Ishikawa (cell line): Measurements from ENCODE around the gene SH3RF1.

ENCODE experiments used
- CEBPB ChIP-seq: IDR thresholded peaks from 2 replicates; pipeline ENCODE4 v1.6.1; 2012
- CREB1 ChIP-seq: IDR thresholded peaks from 2 replicates; pipeline ENCODE4 v1.6.1; 2012; ENCODE audit warnings: low read depth
- EGR1 ChIP-seq: IDR thresholded peaks from 2 replicates; pipeline ENCODE4 v1.6.1; 2012
- EP300 ChIP-seq: IDR thresholded peaks from 2 replicates; pipeline ENCODE4 v1.6.1; 2012; ENCODE audit warnings: borderline replicate concordance
- FOXM1 ChIP-seq: IDR thresholded peaks from 2 replicates; pipeline ENCODE4 v1.6.1; 2012; ENCODE audit warnings: low read depth, borderline replicate concordance
- NFIC ChIP-seq: IDR thresholded peaks from 2 replicates; pipeline ENCODE4 v1.6.1; 2012
- RAD21 ChIP-seq: IDR thresholded peaks from 2 replicates; pipeline ENCODE4 v1.6.1; 2012; ENCODE audit warnings: low read depth
- TAF1 ChIP-seq: IDR thresholded peaks from 2 replicates; pipeline ENCODE4 v1.6.1; 2012; ENCODE audit warnings: low read depth, mild to moderate bottlenecking
- TCF12 ChIP-seq: IDR thresholded peaks from 2 replicates; pipeline ENCODE4 v1.6.1; 2012; ENCODE audit warnings: low read depth
- TEAD4 ChIP-seq: IDR thresholded peaks from 2 replicates; pipeline ENCODE4 v1.6.1; 2012
- YY1 ChIP-seq: IDR thresholded peaks from 2 replicates; pipeline ENCODE4 v1.6.1; 2012; ENCODE audit warnings: low read depth
- ZBTB7A ChIP-seq: IDR thresholded peaks from 2 replicates; pipeline ENCODE4 v1.6.1; 2012; ENCODE audit warnings: low read depth
- TF ChIP-seq, protein P1 (sequence below): IDR thresholded peaks from 2 replicates; pipeline ENCODE4 v1.6.1; 2012
- TF ChIP-seq, protein P2 (sequence below): IDR thresholded peaks from 2 replicates; pipeline ENCODE4 v1.6.1; 2012; ENCODE audit warnings: low read depth, mild to moderate bottlenecking
- TF ChIP-seq, protein P3 (sequence below): IDR thresholded peaks from 2 replicates; pipeline ENCODE4 v1.6.1; 2012

The SH3RF1 gene

DNA sequence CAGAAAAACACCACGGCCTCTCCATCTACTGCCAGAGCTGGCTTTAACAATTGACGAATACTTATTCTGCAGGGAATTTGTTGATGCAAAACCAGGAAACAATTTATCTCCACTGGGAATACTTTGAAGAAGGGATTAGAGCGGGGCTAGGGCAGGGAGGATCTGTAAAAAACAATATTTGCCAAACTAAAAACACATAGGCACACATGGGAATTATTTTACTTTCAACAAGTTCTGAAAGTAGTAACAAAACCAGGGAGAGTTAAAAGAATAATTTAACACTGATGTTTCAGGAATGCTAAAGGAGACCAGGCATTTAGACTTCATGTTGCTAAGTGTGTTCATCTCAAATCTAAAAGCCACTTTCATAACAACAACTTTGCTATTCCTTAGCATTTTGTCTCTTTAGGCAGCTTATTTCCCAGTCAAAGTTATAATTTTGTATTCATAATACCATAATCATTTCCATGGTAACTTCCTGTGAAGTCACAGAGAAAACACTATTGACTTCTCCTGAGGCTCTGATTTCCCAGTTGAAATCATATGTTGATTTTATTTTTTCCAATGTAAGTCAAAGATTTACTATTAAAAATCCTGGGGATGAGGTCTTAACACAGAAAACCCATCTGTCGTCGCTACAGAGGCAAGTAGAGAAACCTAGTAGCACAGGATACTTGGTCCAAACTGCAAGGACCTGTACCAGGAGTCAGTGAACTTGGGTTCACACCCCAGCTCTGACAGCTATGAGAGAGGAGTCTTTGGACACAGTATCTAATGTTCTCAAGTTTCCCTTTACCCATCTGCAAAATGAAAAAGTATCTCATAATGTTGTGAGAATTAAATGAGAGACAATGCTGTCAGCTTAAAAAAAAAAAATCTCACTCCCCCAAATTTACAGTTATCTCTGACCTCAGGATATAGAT, 69.3 kb downstream of the SH3RF1 start:
- no peak for TF ChIP-seq NFIC
- TF ChIP-seq TCF12, result no peak
- TF ChIP-seq EP300, result no peak
- no peak for TF ChIP-seq TEAD4
- TF ChIP-seq FOXM1, result no peak
- no peak for TF ChIP-seq CEBPB

DNA sequence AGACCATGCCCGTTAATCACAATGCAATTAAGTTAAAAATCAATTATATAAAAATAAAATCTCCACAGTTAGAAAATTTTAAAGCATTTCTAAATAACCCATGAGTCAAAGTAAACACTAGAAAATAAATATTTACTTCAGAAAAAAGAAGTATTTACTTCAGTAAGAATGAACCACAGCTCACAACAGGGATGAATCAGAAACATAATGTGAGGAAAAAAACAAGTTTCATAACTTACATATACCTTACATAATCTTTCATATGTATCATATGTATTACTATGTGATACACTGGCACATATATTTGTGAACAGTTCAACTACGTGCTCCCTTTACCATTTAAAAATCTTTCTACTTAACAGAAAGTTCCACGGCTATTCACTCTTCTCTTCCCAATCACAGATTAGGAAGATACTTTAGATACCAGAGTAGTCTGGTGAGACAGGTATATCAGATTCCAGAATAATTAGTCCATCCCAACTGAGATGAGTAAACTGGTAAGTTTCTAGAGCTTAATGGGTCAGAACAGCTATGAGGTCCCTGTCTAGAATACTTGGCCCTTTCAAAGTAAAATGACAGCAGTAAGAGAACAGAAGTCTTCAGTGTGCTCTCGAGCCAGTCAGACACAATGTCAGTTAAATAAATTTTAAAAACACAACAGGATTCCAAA, 70.3 kb downstream of the SH3RF1 start:
- no peak for TF ChIP-seq ZBTB7A
- TF ChIP-seq TEAD4, result no peak
- TF ChIP-seq TAF1, result no peak
- TF ChIP-seq, protein P1, sequence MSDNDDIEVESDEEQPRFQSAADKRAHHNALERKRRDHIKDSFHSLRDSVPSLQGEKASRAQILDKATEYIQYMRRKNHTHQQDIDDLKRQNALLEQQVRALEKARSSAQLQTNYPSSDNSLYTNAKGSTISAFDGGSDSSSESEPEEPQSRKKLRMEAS, result no peak
- no peak for TF ChIP-seq EGR1
- TF ChIP-seq, protein P2, sequence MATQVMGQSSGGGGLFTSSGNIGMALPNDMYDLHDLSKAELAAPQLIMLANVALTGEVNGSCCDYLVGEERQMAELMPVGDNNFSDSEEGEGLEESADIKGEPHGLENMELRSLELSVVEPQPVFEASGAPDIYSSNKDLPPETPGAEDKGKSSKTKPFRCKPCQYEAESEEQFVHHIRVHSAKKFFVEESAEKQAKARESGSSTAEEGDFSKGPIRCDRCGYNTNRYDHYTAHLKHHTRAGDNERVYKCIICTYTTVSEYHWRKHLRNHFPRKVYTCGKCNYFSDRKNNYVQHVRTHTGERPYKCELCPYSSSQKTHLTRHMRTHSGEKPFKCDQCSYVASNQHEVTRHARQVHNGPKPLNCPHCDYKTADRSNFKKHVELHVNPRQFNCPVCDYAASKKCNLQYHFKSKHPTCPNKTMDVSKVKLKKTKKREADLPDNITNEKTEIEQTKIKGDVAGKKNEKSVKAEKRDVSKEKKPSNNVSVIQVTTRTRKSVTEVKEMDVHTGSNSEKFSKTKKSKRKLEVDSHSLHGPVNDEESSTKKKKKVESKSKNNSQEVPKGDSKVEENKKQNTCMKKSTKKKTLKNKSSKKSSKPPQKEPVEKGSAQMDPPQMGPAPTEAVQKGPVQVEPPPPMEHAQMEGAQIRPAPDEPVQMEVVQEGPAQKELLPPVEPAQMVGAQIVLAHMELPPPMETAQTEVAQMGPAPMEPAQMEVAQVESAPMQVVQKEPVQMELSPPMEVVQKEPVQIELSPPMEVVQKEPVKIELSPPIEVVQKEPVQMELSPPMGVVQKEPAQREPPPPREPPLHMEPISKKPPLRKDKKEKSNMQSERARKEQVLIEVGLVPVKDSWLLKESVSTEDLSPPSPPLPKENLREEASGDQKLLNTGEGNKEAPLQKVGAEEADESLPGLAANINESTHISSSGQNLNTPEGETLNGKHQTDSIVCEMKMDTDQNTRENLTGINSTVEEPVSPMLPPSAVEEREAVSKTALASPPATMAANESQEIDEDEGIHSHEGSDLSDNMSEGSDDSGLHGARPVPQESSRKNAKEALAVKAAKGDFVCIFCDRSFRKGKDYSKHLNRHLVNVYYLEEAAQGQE, result no peak
- TF ChIP-seq FOXM1, result no peak
- no peak for TF ChIP-seq TCF12
- no peak for TF ChIP-seq RAD21
- no peak for TF ChIP-seq EP300
- TF ChIP-seq CEBPB, result no peak

DNA sequence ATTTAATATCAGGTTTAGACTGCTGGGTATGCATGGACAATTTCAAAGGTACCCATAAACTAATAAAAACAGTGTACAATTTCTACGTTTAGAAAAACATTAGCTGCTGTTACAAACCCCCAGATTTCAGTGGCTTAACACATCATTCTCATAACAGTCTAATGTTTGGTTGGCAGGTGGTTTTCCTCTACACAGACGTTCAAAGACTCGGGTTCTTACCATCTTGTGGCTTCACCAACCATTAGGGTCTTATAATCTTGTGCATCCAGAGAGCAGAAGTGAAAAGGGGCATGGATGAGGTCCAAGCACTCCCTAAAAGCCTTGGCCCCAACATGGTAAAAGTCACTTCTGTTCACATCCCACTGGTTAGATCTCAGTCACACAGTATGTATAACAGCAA, 71.6 kb downstream of the SH3RF1 start:
- TF ChIP-seq RAD21, result no peak
- no peak for TF ChIP-seq NFIC
- TF ChIP-seq TEAD4, result no peak
- TF ChIP-seq, protein P2, result no peak
- TF ChIP-seq, protein P3, sequence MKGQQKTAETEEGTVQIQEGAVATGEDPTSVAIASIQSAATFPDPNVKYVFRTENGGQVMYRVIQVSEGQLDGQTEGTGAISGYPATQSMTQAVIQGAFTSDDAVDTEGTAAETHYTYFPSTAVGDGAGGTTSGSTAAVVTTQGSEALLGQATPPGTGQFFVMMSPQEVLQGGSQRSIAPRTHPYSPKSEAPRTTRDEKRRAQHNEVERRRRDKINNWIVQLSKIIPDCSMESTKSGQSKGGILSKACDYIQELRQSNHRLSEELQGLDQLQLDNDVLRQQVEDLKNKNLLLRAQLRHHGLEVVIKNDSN, result no peak
- no peak for TF ChIP-seq TAF1
- no peak for TF ChIP-seq ZBTB7A

DNA sequence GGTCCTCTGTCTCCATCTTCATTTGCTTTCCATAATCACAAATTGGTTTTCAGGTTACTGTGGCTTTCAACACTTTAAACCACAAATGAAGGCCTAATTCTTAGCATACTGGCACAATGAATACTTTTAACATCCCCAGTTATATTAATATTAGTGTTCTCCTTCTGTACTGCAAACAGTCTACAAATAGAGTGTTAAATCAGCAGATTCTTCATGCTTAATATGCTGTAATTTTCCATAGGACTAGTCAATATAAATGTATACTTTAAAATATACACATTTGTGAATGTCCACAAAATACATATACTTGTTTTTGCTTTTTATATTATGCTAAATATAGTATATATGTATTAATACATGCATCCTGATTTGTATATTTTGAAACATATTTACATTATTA, 72.6 kb downstream of the SH3RF1 start:
- TF ChIP-seq EGR1 (no peak), EP300 (no peak), TAF1 (no peak)
- TF ChIP-seq, protein P2, result no peak

DNA sequence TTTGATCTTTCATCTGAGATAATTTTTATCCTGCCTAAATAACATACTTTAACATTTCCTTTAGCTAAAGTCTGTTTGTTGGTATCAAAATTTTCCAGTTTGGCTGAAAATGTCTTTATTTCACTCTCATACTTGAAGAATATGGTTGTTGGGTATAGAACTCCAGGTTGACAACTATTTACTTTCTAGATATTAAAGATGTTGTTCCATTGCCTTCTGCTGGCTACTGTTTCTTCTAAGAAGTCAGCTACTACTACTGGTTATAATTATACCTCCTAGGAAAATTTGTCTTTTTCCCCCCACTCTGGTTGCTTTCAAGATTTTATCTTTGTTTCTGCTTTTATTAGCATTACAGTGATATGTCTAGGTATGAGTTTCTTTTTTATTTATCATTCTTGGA, 75.7 kb downstream of the SH3RF1 start:
- TF ChIP-seq CREB1, result no peak
- TF ChIP-seq EP300, result no peak
- TF ChIP-seq TEAD4, result no peak
- no peak for TF ChIP-seq CEBPB
- no peak for TF ChIP-seq YY1
- no peak for TF ChIP-seq RAD21
- TF ChIP-seq ZBTB7A, result no peak
- TF ChIP-seq, protein P3, result no peak
- TF ChIP-seq, protein P1, result no peak
